Lower leg skin (tissue), 4 donors: Measurements from ENCODE around the gene NRG3. TPM values are rescaled to one million over a fixed set of nuclear protein-coding genes. Genes with fewer than 3 reads are reported as not detected.

Experiments
- DNase-seq, 2 donors: peaks; one replicate each; pipeline ENCODE4 v3.0.0-alpha.2; 2019; ENCODE audit warnings: low spot score in 2 of 2
- H3K4me3 ChIP-seq: fragments of 200-600 bp; sonication (generic); 2 replicates; pipeline ENCODE4 v1.5.1; 2017; ENCODE audit warnings: mild to moderate bottlenecking, low read depth; ENCODE audit not compliant: poor library complexity, severe bottlenecking
- CTCF ChIP-seq, 3 donors: fragments of 450-650 bp; IDR thresholded peaks; one replicate each; pipeline ENCODE4 v1.5.1; 2016; ENCODE audit warnings: antibody characterized with exemption in 3 of 3, mild to moderate bottlenecking in 3 of 3, moderate library complexity in 2 of 3
- POLR2A ChIP-seq, 2 donors: fragments of 450-650 bp; IDR thresholded peaks; one replicate each; pipeline ENCODE4 v1.6.1; 2016 to 2017; ENCODE audit warnings: antibody characterized with exemption in 2 of 2, mild to moderate bottlenecking in 1 of 2, moderate library complexity in 1 of 2
- WGBS, 2 donors: methylation state at CpG; one replicate each; pipeline ENCODE4 v1.1.5; 2018; 5-methylcytosine and 5-hydroxymethylcytosine counted together
- intact Hi-C: fragments of 100-400 bp; cut with DNase I; formaldehyde crosslinking; loops from one replicate; pipeline ENCODE4 v1.15.0; 2023; ENCODE audit warnings: low total_unique reads
- total RNA-seq, 4 donors: library from RNA; depleted of rRNA; stranded (reverse); fragments of >200 nt; gene quantifications; one replicate each; pipeline ENCODE4 v1.1.0, GENCODE V29; 2016

The NRG3 gene
- total RNA-seq, 4 donors from 2014 or later, result 0.15 to 2.5 (median 0.50) TPM

- H3K4me3 ChIP-seq, result no peak overlapping the region
- intact Hi-C loops, result no loop called here
- WGBS, 2 donors, result 76 to 80% methylated on average over 3 of the region's 3 CpGs
- TF ChIP-seq CTCF (IDR thresholded peaks at IDR 0.05) (no peak), POLR2A (IDR thresholded peaks at IDR 0.05) (no peak)
- no peak for DNase-seq
These were observed 415.0 kb downstream of the NRG3 start for GRCh38 chr10:82289945-82290344.

GRCh38 chr10:82294874-82295378 lies 419.9 kb downstream of the NRG3 start:
- intact Hi-C loops, result no loop called here
- no peak overlapping the region for H3K4me3 ChIP-seq
- no peak for DNase-seq
- no peak for TF ChIP-seq CTCF (IDR thresholded peaks at IDR 0.05)
- TF ChIP-seq POLR2A (IDR thresholded peaks at IDR 0.05), result no peak
- WGBS, 2 donors, result 76 to 77% methylated on average over 3 of the region's 3 CpGs

GRCh38 chr10:82308641-82309040 lies 433.6 kb downstream of the NRG3 start:
- intact Hi-C loops, result no loop called here
- no peak for DNase-seq
- no peak for TF ChIP-seq CTCF (IDR thresholded peaks at IDR 0.05)
- no peak overlapping the region for H3K4me3 ChIP-seq
- 68 to 76% methylated on average over 4 of the region's 4 CpGs for WGBS, 2 donors

- TF ChIP-seq CTCF (IDR thresholded peaks at IDR 0.05), result no peak
- no peak for TF ChIP-seq POLR2A (IDR thresholded peaks at IDR 0.05)
- intact Hi-C loops, result no loop called here
- DNase-seq, result no peak
- 72 to 87% methylated on average over 3 of the region's 3 CpGs for WGBS, 2 donors
- no peak overlapping the region for H3K4me3 ChIP-seq
These were observed 435.8 kb downstream of the NRG3 start for GRCh38 chr10:82310839-82311238.

- no peak overlapping the region for H3K4me3 ChIP-seq
- TF ChIP-seq CTCF (IDR thresholded peaks at IDR 0.05) (no peak), POLR2A (IDR thresholded peaks at IDR 0.05) (no peak)
- intact Hi-C loops, result no loop called here
- 63 to 79% methylated on average over 3 of the region's 3 CpGs for WGBS, 2 donors
- no peak for DNase-seq
These were observed 438.4 kb downstream of the NRG3 start for GRCh38 chr10:82313401-82313800.

GRCh38 chr10:82318534-82318933 lies 443.5 kb downstream of the NRG3 start:
- intact Hi-C loops, result no loop called here
- WGBS, 2 donors, result 46 to 54% methylated on average over 3 of the region's 3 CpGs
- H3K4me3 ChIP-seq, result no peak overlapping the region
- TF ChIP-seq CTCF (IDR thresholded peaks at IDR 0.05) (no peak), POLR2A (IDR thresholded peaks at IDR 0.05) (no peak)
- no peak for DNase-seq
